Astrocyte (in vitro differentiated cells and primary cell): ENCODE measurements around the gene FAM177B. TPM values are rescaled to one million over a fixed set of nuclear protein-coding genes. Genes with fewer than 3 reads are reported as not detected.
"Not testable (repeated sequence)": the region's sequence is repeated elsewhere in the genome, so short reads cannot be mapped to it uniquely, and the experiment has no call there.

Experiments used
- DNase-seq: peaks from one replicate; pipeline ENCODE4 v3.0.0-alpha.2; 2010; ENCODE audit warnings: low read depth
- FAIRE-seq: peaks from 2 replicates; lab custom pipeline; 2011; peaks lifted over from hg19 to GRCh38; lab: Jason Lieb, UNC
- H2AFZ ChIP-seq: 2 replicates; pipeline ENCODE4 v1.6.0; 2012; ENCODE audit warnings: low read depth, low read length, inconsistent platforms
- H3K27ac ChIP-seq: 2 replicates; pipeline ENCODE4 v1.5.1; 2011; ENCODE audit warnings: low read depth, low read length, inconsistent platforms
- H3K27me3 ChIP-seq: 2 replicates; pipeline ENCODE4 v1.6.0; 2011; ENCODE audit warnings: low read length, inconsistent platforms; ENCODE audit not compliant: insufficient read depth
- H3K36me3 ChIP-seq: 2 replicates; pipeline ENCODE4 v1.5.1; 2011; ENCODE audit warnings: low read length, inconsistent platforms; ENCODE audit not compliant: insufficient read depth
- H3K4me1 ChIP-seq: 2 replicates; pipeline ENCODE4 v1.5.1; 2011; ENCODE audit warnings: low read length, inconsistent platforms; ENCODE audit not compliant: insufficient read depth
- H3K4me2 ChIP-seq: 2 replicates; pipeline ENCODE4 v1.6.0; 2012; ENCODE audit warnings: low read length, inconsistent platforms
- H3K4me3 ChIP-seq: 2 replicates; pipeline ENCODE4 v1.5.1; 2011; ENCODE audit warnings: low read depth, mild to moderate bottlenecking, low read length, inconsistent platforms; ENCODE audit not compliant: insufficient read depth
- H3K79me2 ChIP-seq: 2 replicates; pipeline ENCODE4 v1.6.0; 2012; ENCODE audit warnings: mild to moderate bottlenecking, low read length, inconsistent platforms; ENCODE audit not compliant: insufficient read depth
- H3K9ac ChIP-seq: 2 replicates; pipeline ENCODE4 v1.6.0; 2012; ENCODE audit warnings: mild to moderate bottlenecking, low read length, inconsistent platforms
- H3K9me3 ChIP-seq: 2 replicates; pipeline ENCODE4 v1.5.1; 2012; ENCODE audit warnings: low read depth, mild to moderate bottlenecking, low read length, inconsistent platforms; ENCODE audit not compliant: insufficient read depth
- H4K20me1 ChIP-seq: 2 replicates; pipeline ENCODE4 v1.6.0; 2012; ENCODE audit warnings: low read length, inconsistent platforms; ENCODE audit not compliant: insufficient read depth
- H3K27ac Mint-ChIP-seq: one replicate; pipeline ENCODE4 v1.8.0; 2021; ENCODE audit warnings: mild to moderate bottlenecking, mixed read lengths; ENCODE audit not compliant: unreplicated experiment
- H3K27me3 Mint-ChIP-seq: one replicate; pipeline ENCODE4 v1.8.0; 2021; ENCODE audit warnings: low read depth, mixed read lengths; ENCODE audit not compliant: unreplicated experiment
- H3K36me3 Mint-ChIP-seq: one replicate; pipeline ENCODE4 v1.8.0; 2021; ENCODE audit warnings: low read depth, mixed read lengths; ENCODE audit not compliant: unreplicated experiment
- H3K4me1 Mint-ChIP-seq: one replicate; pipeline ENCODE4 v1.8.0; 2021; ENCODE audit warnings: low read depth, mixed read lengths; ENCODE audit not compliant: unreplicated experiment
- H3K4me3 Mint-ChIP-seq: one replicate; pipeline ENCODE4 v1.8.0; 2021; ENCODE audit warnings: mild to moderate bottlenecking, moderate library complexity, mixed read lengths; ENCODE audit not compliant: unreplicated experiment
- H3K9me3 Mint-ChIP-seq: one replicate; pipeline ENCODE4 v1.8.0; 2021; ENCODE audit warnings: mild to moderate bottlenecking, mixed read lengths; ENCODE audit not compliant: unreplicated experiment
- EZH2 ChIP-seq: IDR thresholded peaks from 2 replicates; pipeline ENCODE4 v1.6.1; 2012; ENCODE audit warnings: mild to moderate bottlenecking, low read length, inconsistent platforms; ENCODE audit not compliant: insufficient read depth
- total RNA-seq: library from RNA; stranded (reverse); gene quantifications from 2 replicates; pipeline ENCODE4 v1.2.1, GENCODE V29; 2021
- TF ChIP-seq, protein P1 (sequence below): IDR thresholded peaks from 2 replicates; pipeline ENCODE4 v1.5.1; 2011; ENCODE audit warnings: low read depth, mild to moderate bottlenecking, inconsistent platforms, low read length, moderate library complexity; ENCODE audit not compliant: insufficient read depth

FAM177B gene
- total RNA-seq, 1 donor from 2014 or later = not detected

GRCh38 chr1:222739465-222739864 lies 2.5 kb downstream of the FAM177B start:
- H4K20me1 ChIP-seq = no peaks in the 10 kb centered on the region
- H3K36me3 Mint-ChIP-seq = no peaks in the 10 kb centered on the region
- no peaks in the 10 kb centered on the region for H3K79me2 ChIP-seq
- no peak overlapping the region for H3K4me2 ChIP-seq
- no peak overlapping the region for H2AFZ ChIP-seq
- no peak for DNase-seq
- no peak overlapping the region for H3K27ac Mint-ChIP-seq
- H3K27me3 Mint-ChIP-seq = no peaks in the 10 kb centered on the region
- no peaks in the 10 kb centered on the region for H3K27me3 ChIP-seq
- TF ChIP-seq EZH2 = no peak
- H3K27ac ChIP-seq = no peak overlapping the region
- peaks cover 6% of the 10 kb centered on the region for H3K36me3 ChIP-seq
- no peak overlapping the region for H3K9ac ChIP-seq
- H3K9me3 ChIP-seq = no peaks in the 10 kb centered on the region
- no peaks in the 10 kb centered on the region for H3K9me3 Mint-ChIP-seq
- H3K4me1 Mint-ChIP-seq = no peaks in the 10 kb centered on the region
- H3K4me3 ChIP-seq = no peak overlapping the region
- no peak overlapping the region for H3K4me3 Mint-ChIP-seq
- H3K4me1 ChIP-seq = no peaks in the 10 kb centered on the region
- FAIRE-seq = no peak

DNA sequence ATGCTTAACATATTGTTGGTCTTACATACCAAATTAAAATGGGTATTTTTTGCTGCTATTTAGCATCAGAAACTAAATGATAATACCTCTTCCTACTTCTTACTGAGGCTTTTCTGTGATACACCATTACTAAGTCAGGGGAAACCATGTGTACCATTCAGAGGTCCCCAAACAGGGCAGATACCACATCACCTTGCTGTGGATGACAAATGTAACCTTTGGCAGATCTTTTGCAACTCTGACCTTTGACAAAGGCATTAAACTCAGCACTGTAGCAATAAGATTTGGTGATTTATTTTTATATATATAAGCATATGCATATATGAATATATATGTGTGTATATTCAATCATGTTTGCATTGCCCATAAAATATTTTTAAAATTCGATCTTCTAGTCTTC lies 2.9 kb downstream of the FAM177B start:
- Histone ChIP-seq H3K4me2 (no peak overlapping the region), H4K20me1 (no peaks in the 10 kb centered on the region), H3K27ac (no peak overlapping the region), H2AFZ (no peak overlapping the region), H3K27me3 (no peaks in the 10 kb centered on the region), H3K4me3 (no peak overlapping the region), H3K79me2 (no peaks in the 10 kb centered on the region), H3K9ac (no peak overlapping the region), H3K9me3 (no peaks in the 10 kb centered on the region), H3K4me1 (no peaks in the 10 kb centered on the region), H3K36me3 (peaks cover 3% of the 10 kb centered on the region)
- Mint-ChIP-seq H3K9me3 (no peaks in the 10 kb centered on the region), H3K4me3 (no peak overlapping the region), H3K27ac (no peak overlapping the region), H3K36me3 (no peaks in the 10 kb centered on the region), H3K27me3 (no peaks in the 10 kb centered on the region), H3K4me1 (no peaks in the 10 kb centered on the region)
- DNase-seq = no peak
- TF ChIP-seq EZH2 = no peak
- TF ChIP-seq, protein P1, sequence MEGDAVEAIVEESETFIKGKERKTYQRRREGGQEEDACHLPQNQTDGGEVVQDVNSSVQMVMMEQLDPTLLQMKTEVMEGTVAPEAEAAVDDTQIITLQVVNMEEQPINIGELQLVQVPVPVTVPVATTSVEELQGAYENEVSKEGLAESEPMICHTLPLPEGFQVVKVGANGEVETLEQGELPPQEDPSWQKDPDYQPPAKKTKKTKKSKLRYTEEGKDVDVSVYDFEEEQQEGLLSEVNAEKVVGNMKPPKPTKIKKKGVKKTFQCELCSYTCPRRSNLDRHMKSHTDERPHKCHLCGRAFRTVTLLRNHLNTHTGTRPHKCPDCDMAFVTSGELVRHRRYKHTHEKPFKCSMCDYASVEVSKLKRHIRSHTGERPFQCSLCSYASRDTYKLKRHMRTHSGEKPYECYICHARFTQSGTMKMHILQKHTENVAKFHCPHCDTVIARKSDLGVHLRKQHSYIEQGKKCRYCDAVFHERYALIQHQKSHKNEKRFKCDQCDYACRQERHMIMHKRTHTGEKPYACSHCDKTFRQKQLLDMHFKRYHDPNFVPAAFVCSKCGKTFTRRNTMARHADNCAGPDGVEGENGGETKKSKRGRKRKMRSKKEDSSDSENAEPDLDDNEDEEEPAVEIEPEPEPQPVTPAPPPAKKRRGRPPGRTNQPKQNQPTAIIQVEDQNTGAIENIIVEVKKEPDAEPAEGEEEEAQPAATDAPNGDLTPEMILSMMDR = no peak
- no peak for FAIRE-seq

- H3K9me3 Mint-ChIP-seq, H3K4me3 ChIP-seq, FAIRE-seq, H3K4me3 Mint-ChIP-seq, H3K36me3 ChIP-seq, H3K27me3 Mint-ChIP-seq, H3K4me2 ChIP-seq, H2AFZ ChIP-seq, H3K36me3 Mint-ChIP-seq, H3K9ac ChIP-seq, H3K27me3 ChIP-seq, DNase-seq, H3K9me3 ChIP-seq, H3K27ac ChIP-seq, H4K20me1 ChIP-seq, H3K4me1 ChIP-seq, H3K4me1 Mint-ChIP-seq, H3K79me2 ChIP-seq, H3K27ac Mint-ChIP-seq: not testable (repeated sequence)
These were observed 4.8 kb downstream of the FAM177B start for GRCh38 chr1:222741630-222742457.
